HG02798 (cell line): Measurements from ENCODE around the gene RUNX1.

Experiments
- ATAC-seq: cut with Tn5 transposase; IDR thresholded peaks from one replicate; pipeline ENCODE4 v1.9.1; 2021; ENCODE audit warnings: mild to moderate bottlenecking; ENCODE audit not compliant: unreplicated experiment, poor library complexity

RUNX1 gene

DNA sequence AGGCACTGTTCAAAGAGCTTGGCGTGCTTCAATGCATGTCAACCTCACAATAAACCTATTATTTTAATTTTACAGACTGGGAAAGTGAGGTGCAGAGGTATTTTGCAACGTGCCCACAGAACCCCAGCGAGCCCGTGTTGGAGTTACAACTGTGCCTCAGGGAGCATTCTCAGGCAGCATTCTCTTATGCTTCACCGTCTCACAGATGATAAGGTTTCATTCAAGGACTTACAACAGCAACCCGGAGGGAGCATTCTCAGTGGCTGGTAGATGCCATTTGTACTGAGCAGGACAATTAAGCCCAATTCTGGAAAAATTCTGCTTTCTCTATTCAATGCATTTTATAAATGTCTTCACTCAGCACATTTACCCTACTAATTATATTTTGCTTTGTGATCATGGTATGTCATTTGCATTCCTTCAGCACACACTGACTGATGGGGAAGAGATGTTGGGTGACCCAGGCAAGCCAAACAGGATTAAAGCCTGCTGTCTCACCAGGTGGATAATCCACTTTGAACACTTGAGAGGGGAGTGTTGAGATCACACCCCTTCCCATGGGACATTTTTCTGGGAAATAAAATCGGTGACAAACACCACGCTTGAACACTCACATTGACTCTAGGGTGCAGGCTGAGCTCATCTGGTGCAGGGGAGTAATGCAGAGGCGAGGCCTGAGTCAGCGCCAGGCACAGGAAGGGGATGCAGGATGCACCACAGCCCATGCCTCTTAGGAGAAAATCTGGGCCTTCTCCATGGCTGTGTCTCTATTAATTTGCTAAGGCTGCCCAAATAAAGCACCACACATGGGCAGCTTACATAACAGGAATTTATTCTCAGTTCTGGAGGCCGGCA lies 266.4 kb downstream of the RUNX1 start:
- ATAC-seq: no peak

DNA sequence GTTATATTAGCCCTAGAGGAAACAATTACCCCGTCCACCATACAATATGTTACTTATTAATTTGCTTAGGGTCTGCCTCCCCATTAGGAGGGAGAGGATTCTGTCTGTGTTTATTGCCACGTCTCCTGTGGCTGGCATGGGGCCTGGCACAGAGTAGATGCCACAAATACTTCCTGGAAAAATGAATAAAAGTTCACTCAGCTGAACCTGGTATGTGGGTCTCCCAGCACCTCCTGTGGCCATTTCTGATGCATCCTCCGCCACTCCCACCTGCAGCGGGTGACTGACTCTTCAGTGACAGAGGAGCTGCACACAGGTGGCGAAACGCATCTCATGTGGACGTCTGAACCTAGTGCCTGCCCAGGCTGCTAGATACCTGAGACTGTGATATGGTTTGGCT lies 267.6 kb downstream of the RUNX1 start:
- no peak for ATAC-seq

DNA sequence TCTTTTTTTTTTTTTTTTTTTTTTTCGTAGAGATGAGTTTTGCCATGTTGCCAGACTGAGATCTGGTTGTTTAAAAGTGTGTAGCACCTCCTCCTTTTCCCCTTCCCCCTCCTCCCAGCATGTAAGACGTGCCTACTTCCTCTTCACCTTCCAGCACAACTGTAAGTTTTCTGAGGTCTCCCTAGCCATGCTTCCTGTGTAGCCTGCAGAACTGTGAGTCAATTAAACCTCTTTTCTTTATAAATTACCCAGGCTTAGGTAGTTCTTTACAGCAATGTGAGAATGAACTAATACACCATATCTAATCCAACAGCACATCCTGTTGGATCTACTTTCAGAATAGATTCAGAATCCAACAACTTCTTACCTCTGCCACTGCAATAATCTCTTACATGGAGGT lies 269.2 kb downstream of the RUNX1 start:
- no peak for ATAC-seq

DNA sequence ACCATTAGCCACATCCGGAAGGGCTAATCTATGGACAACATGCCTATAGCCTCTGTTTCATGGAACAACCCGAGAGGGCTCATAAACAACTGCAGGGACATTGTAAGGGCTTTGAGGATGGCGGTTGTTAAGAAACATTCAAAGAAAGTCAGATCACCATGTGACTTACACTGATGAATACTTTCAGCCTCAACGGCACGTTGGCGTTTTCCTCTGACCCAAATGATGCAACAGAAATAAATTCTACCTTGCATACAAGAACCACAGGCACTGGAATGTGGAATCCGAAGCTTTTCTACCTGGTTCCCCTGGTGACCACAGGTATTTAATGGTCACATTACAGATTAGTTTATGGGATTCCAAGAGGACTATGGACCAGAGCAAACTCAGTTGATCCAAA lies 273.3 kb downstream of the RUNX1 start:
- ATAC-seq: no peak

DNA sequence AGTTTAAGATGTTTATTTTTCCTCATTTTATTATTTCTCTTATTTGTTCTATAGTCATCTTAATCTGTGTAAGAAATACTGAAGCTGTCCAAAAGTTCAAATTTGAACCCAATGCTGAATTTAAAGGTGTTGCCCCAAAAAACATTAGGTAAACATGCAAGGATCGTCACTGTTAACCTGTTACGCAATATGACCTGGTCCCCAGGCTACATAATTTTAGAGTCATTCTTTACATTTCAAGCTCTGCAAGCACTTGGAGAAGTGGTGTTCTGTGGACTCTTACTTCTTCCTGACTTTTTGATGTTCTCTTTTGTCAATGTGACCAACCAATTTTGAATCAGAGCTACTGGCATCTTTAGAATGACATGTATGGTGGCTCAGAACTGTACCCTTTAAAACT lies 274.4 kb downstream of the RUNX1 start:
- no peak for ATAC-seq

DNA sequence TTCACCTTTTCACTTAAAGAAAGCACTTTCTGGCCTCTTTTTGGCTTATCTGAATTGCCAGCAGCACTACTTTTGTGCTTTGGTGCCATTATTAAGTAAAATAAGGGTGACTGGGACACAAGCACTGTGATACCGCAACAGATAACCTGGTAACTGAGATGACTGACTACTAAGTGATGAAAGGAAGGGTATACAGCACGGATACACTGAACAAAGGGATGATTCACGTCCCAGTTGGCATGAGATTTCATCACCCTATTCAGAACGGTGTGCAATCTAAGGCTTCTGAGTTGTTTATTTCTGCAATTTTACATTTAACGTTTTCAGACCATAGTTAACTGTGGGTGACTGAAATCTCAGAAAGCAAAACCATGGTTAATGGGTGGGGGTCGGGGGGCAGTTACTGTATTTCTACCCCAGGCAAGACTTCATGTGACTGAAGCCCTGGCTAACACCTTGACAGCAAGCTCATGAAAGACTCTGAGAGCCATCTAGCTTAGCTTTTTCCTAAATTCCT lies 277.5 kb downstream of the RUNX1 start:
- ATAC-seq: no peak

DNA sequence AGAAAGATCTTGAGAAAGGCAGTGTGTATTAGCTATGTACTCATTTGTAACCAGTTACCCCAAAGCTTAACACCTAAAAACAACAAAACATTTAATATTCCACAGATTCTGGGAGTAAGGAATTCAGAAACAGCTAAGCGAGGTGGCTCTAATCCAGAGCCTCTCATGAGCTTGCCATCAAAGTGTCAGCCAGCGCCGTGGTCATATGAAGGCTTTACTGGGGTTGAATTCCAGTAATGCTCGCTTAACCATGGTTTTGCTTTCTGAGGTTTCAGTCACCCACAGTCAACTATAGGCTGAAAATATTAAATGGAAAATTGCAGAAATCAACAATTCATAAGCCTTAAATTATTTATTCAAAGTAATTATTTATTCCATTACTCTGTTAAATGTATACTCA lies 278.5 kb downstream of the RUNX1 start:
- no peak for ATAC-seq

DNA sequence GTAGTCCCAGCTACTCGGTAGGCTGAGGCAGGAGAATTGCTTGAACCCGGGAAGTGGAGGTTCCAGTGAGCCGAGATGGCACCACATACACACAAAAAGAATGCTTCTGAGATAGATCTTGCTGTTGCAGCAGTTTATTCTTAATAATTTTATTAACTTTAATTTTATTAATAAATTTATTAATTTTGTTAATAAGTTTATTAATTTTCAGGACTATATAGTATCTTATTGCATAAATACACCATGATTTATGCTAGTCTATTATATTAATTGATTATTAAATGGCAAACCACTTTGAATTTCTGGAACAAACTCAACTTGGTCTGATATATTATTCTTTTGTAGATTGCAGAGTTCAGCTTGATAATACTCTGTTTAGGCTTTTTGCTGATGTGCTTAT lies 280.8 kb downstream of the RUNX1 start:
- no peak for ATAC-seq

DNA sequence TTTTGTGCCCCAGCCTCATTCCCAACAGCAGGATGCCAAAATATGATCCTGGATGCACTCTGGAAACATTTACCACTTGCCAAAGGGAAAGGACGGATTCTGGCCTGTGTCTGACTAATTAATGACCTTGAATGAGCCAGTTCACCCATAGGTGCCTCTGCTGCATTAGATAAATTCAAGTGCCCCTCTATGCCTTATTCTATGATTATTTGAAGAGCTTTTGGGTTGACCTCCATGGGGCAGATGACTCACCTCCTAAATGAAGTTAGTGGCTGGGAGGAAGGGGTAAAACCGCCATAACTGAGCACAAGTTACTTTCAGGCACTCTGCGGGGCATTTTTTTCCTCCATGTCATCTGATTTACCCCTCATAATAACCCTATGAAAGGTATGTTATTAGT lies 282.2 kb downstream of the RUNX1 start:
- ATAC-seq: no peak

DNA sequence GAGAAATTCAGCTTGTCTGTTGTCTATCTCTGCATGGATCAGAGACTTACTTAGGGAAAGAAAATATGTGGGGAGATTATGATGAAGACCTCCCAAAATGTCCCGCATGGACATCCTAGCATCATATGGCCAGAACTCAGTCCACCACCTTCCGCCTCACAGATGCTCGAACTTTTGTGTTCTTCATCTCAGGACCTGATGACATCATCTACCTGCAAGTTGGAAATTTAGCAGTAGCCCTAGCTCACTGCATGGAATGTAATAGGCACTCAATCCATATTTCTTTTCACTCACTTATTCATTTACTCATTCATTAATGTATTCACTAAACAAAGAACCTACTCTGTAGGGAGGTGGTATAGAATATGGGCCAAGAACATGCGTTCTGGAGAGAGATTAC lies 283.5 kb downstream of the RUNX1 start:
- ATAC-seq: no peak

DNA sequence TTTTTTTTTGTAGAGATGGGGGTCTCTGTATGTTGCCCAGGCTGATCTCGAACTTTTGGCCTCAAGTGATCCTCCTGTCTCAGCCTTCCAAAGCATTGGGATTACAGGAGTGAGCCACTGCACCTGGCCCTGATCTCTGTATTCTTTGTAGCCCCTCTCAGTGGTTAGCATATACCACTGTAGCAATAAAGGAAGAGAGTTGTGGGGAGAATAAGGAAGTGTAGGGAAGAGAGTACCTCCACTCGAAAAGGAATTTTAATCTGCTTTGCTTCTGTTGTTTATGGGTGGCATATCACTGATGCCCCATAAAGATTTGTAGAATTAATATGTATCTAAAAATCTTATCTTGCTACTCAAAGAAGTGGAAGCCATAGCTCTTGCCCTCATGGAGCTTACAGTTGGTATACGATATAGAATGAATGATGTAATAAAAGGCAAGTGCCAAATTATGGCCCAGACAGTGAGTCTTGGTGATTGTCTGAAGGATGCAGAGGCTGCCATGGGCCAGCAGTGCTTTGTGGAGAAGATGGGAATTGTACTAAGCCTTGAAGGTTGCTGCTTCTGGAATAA lies 284.3 kb downstream of the RUNX1 start:
- no peak for ATAC-seq

DNA sequence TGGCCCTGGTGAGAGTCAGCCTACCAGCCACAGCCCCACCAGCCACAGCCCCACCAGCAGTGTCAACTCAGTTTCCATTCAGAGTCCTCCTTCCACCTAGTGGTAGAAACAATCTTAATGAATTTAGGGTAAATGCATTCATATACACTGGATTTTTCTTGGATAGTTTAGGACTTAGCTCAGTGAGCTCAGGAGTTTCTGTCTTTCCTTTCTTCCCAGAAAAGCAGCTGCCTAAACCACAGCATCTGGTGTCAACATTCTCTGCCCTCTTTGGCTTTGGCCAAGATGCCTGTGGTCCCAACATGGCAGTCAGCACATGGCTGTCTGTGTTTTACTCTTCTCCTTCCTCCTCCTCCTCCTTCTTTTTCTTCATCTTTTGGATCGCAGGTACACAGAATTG lies 286.3 kb downstream of the RUNX1 start:
- ATAC-seq: no peak

DNA sequence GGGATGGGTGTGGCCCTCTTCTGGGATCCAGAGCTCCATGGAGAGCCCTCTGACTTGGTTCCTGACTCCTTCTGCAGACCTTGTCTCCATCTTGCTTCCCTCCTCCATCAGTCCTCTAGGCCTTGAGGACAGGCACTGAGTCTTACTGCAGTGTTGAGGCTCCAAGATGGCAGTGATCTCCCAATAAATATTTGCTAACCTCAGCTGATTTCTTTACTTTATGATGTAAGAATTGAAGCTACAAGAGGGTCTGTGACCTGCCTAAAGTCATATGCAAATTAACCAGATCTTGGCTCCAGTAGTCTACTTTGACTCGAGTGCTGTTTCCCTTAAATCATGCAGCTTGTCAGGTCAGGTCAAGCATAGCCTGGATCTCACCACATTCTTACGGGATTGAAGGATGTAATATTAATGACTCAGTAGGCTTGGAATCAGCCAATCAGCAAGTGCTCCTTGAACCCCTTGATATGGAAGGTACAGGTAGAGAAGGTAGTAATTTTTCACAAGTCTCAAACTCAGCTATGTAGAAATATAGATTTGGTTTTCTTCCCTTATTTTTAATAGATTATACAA lies 287.3 kb downstream of the RUNX1 start:
- ATAC-seq: no peak

DNA sequence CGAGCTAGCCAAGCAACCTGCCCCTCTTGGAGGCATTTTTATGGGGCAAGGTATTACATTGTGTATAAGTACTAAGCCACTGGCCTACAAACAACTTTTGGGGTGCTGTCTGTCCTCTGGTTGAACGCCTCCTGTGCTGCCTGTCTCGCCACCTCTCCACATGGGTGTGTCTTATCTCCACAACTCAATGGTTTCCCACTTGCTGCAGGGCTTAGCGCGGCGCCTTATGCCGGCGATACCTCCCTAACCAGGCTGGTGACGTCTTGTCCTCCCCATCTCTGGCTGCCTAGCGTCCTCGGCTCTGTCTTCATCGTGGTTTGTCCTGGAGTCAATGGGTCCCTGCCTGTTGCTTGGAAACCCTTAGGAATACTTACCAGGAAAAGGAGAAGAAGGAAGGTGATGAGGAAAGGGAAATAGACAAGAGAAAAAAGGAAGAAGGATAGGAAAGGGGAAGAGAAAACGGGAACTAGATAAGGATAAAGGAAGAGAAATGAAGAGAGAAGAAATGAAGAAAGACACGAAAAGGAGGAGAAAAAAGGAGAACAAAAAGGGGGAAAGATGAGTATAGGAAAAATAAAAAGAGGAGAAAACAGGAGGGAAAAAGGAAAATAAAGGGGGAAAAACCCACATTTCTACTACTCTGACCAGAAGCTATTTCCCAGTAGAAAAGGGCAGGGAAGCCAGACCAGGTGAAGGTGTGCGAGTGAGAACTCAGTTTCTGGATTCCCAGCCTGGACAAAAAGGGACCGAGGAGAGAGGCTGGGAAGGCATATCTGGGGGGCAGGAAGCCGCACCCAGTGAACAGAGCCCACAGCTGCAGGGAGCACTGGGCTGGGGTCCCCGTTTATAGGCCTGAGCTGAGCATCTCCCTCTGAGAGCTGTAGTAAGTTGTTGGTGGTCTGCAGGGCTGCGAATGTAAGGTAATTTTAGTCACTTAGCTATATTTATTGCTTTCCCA lies 294.1 kb downstream of the RUNX1 start:
- ATAC-seq: no peak

DNA sequence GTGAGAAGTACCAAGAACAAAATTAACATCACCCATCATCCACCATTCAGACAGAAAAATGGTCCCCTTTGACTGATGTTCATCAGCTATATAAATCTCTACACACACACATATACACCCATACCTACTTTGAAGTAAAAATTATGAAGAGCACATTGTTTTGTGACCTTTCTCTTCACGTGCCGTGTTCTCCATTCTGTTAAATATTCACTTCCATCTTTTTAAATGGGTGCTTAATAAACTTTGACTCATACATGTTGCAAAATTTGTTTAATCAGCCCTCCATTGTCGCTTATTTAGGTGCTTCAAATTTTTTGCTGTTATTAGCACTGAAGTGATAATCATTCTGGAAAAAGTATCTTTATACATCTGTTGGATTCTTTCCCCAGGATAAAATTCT lies 300.2 kb downstream of the RUNX1 start:
- no peak for ATAC-seq

DNA sequence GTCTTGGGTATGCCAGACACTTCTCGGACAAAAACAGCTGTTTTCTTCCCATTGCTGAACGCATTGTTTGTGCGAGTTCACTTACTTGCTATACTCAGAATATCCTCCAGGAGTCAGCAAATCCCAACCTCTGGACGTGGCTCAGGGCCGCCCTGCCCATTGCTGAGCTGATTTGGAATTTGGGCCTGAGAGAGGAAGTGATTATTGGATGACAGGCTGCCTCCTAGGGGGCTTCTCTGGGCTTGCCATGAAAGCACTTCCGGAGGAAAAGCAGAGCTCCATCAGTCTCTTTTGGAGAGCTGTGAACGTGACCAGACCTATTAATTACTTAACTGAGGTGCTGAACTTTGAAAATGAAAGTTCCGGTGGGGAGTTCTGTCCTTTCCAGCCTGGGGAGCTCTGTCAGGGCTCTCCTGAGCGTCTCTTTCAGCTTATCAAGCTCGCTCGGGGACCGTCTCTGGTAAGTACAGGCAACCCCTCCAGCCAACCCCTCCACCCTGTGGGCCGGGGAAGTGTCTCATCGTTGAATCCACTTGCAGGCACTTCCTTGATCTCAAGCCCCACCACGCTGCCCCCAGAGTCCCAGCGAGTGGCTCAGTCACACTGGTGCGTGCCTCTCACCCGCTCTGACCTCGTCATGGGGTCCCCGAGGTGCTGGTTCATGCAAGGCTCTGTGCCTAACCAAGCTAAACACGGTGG lies 303.4 kb downstream of the RUNX1 start:
- ATAC-seq: peak; percentile 78

DNA sequence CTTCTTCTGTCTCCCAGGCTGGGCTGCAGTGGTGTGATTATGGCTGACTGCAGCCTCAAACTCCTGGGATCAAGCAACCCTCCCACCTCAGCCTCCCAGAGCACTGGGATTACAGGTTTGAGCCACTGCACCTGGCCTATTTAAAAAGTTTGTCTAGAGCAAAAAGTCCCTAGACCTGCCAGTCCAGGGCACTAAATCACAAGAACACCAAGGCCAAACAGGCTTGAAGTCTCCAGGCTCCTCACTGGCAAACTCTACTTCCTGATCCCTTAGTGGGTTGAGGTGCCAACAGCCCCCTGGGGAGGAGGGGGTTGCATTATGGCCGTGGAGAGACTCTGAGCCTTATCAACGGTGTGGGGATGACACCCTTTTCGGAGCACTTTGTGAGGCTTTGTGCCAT lies 304.3 kb downstream of the RUNX1 start:
- ATAC-seq: no peak

DNA sequence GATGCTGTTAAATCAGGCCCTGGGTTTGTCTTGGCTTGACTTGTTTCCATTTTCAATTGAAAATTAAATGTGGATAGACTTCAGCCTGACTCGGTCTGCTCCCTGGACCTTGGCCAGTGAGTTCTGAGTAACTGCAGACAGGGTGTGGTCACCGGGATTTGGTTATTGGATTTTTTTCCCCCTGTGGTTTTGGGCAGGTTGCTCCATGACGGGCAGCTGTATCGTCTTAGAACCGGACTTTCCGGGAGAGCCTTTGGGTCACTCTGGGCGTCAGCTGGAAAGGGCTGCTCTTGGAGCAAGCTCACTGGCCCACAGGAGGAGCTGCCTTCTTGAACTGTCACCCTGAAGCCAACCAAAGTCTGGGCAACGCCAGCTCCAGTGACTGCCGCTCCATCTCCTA lies 305.3 kb downstream of the RUNX1 start:
- no peak for ATAC-seq

DNA sequence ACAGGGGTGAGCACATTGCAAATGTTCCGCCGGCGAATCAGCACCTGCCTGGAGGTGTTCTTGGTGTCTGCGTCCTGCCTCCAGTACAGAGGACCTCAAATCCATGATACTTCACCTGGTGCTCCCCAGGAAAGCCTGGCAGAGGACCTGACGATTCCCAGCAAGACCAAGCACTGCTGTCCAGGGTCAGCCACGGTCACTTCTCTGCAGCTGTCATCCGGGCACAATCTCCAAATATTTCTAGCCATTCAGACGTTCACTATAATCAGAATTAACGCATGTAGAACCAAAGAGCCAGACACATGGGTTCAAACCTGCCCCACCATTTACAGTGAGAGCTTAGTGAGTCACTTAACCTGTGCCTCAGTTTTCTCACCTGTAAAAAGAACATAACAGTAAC lies 305.8 kb downstream of the RUNX1 start:
- ATAC-seq: no peak

DNA sequence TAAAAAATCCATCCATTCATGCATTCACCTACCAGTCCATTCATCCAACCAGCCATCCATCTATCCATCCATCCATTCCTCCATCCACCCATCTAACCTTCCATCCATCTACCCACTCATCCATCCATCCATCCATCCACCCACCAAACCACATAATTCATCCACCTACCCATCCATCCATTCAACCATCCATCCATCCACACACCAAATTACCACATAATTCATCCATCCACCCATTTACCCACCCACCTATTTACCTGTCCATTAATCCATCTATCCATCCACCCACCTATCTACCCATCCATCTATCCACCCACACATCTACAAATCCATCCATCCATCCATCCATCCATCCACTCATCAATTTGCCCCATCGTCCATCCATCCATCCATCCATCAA lies 308.9 kb downstream of the RUNX1 start:
- ATAC-seq: no peak
